Stimulated activated effector memory CD8-positive, alpha-beta T cell treated with anti-CD3 and anti-CD28 coated beads, Interleukin-12 subunit alpha, Interleukin-12 subunit beta, amount 100 ng/mL, for 72 hours (primary cell): ENCODE data around the gene VPS41.
"Not testable (repeated sequence)": the region's sequence is repeated elsewhere in the genome, so short reads cannot be mapped to it uniquely, and the experiment has no call there.

Source experiments
- ATAC-seq: fragments of 150-1000 bp; cut with Tn5 transposase; 2 replicates; pipeline ENCODE4 v1.10.0; 2021
- DNase-seq, 2 donors: peaks; one replicate each; pipeline ENCODE4 v3.0.0; 2021 to 2022; ENCODE audit warnings: low spot score in 2 of 2
- H3K27ac Mint-ChIP-seq: one replicate; pipeline ENCODE4 v1.8.0; 2022; ENCODE audit warnings: mild to moderate bottlenecking, mixed read lengths
- H3K36me3 Mint-ChIP-seq: one replicate; pipeline ENCODE4 v1.8.0; 2022; ENCODE audit warnings: mild to moderate bottlenecking, mixed read lengths
- H3K4me1 Mint-ChIP-seq: one replicate; pipeline ENCODE4 v1.8.0; 2022; ENCODE audit warnings: mixed read lengths
- H3K4me3 Mint-ChIP-seq: one replicate; pipeline ENCODE4 v1.8.0; 2022; ENCODE audit warnings: mild to moderate bottlenecking, mixed read lengths
- H3K9me3 Mint-ChIP-seq: one replicate; pipeline ENCODE4 v1.8.0; 2022; ENCODE audit warnings: mixed read lengths

VPS41 gene

DNA sequence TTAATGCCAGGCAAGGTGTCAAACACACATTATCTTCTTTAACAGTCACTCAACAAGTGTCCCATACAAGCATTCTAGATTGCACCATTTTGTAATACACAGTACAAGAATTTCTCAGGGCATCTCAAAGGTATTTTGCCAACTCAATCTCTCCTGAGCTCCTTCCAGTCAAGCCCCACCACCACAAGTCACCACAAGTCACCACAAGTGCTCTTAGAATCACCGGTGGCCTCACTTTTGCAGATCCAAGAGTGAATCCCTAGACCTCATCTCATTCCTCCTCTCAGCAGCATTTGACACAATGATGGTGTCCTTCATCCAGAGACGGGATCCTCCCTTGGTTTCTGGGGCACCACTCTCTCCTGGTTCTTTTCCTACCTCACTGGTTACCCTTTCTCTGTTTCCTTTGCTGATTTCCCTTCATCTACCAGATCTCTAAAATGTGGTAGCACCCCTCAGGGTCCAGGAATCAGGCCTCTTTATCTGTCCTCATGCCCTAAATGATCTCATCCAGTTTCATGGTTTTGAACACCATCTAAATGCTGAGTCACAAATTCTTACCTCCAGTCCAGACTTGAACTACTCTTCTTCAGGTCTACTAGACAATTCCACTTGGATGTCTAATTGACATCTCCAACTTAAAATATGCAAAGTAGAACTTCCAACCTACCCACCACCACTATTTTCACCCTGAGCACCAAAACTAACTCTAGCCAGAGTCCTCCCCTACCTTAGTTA is 26.9 kb downstream of the VPS41 start:
- H3K36me3 Mint-ChIP-seq = no peaks in the 10 kb centered on the region
- DNase-seq (peak in 1 of 2 donors; percentile 55), ATAC-seq (peak; percentile 62)
- no peak overlapping the region for H3K4me3 Mint-ChIP-seq
- peaks cover under 1% of the 10 kb centered on the region for H3K9me3 Mint-ChIP-seq
- peaks cover 45% of the 10 kb centered on the region for H3K4me1 Mint-ChIP-seq
- no peak overlapping the region for H3K27ac Mint-ChIP-seq

- Mint-ChIP-seq H3K4me1 (peaks cover 43% of the 10 kb centered on the region), H3K27ac (no peak overlapping the region), H3K4me3 (no peak overlapping the region), H3K36me3 (no peaks in the 10 kb centered on the region), H3K9me3 (no peaks in the 10 kb centered on the region)
- no peak for DNase-seq
- ATAC-seq = no peak
These were observed 28.0 kb downstream of the VPS41 start for GRCh38 chr7:38881015-38881414.

DNA sequence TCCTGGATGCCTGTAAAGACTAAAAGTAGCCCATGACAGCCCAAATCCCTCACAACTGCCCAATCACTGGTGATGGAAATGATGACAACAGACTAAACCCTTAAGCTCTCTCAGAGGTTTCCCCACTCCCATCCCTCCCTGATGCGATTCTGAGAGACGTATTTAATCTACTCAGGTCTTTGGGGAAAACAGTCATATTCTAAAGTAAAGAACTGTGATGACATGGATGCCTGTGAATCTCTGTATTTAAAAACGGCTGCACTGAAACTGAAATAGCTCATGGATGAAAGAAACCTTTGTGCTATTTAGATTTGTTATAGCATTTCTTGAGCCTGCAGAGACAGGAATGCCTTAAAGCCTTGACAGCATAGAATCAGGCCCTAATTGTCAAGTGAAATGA is 28.5 kb downstream of the VPS41 start:
- no peak for DNase-seq
- Mint-ChIP-seq H3K4me1 (peaks cover 43% of the 10 kb centered on the region), H3K27ac (no peak overlapping the region), H3K4me3 (no peak overlapping the region), H3K9me3 (no peaks in the 10 kb centered on the region), H3K36me3 (no peaks in the 10 kb centered on the region)
- ATAC-seq = no peak

DNA sequence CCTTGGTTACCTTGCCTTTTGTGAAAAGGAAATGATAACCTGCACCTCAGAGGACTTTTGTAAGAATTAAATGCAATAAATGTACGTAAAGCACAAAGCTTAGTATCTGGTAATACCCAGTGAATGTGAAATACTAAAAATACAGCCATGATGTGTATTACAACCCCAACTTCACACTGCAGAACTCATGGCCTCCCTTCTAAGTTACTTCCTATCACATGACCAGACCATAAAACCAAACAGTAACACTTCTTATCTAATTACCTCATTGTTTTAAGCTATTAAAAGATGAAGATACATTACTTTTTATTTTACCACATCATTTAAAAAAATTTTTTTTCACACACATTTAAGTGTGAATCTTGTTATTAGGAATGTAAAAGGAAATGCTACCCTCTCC is 29.0 kb downstream of the VPS41 start:
- Mint-ChIP-seq H3K4me1 (peaks cover 43% of the 10 kb centered on the region), H3K4me3 (no peak overlapping the region), H3K36me3 (no peaks in the 10 kb centered on the region), H3K27ac (no peak overlapping the region), H3K9me3 (no peaks in the 10 kb centered on the region)
- DNase-seq (no peak), ATAC-seq (no peak)

DNA sequence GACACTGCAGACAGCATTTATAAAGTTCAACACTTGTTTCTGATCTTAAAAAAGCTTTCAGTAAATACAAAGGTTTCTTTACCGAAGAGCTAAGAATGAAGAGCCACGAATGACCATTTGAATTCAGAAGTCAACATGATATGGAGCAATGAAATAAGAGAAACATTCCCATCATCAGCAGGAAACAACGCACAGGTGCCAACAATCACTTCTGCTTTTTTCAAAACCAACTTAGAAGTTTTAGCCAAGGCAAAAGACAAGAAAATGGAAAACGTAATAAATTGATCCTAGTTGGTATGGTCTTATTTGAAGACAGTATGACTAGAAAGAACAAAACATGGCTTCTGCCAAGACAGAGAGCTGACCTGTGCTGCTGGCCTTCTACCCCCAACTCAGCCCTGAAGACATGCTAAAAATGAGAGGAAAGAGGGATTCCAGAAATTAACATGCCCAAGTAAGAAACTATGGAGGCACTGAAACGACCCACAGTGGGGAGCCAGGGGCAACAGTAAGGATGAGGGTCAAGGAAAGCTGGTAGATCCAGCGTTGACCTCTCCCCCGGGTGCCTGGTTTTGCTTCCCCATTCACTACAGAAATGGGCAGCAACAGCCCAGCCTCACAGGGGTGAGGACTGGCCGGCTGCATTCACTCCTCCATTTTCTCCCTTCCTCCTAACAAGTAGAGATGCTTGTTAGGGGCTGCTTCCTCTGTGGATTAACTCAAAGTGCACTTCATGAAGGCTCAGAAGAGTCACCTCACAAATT is 30.1 kb downstream of the VPS41 start:
- Mint-ChIP-seq H3K9me3 (no peaks in the 10 kb centered on the region), H3K4me3 (no peak overlapping the region), H3K36me3 (no peaks in the 10 kb centered on the region), H3K27ac (no peak overlapping the region), H3K4me1 (peaks cover 36% of the 10 kb centered on the region)
- DNase-seq (no peak), ATAC-seq (no peak)

- H3K4me1 Mint-ChIP-seq = peaks cover 15% of the 10 kb centered on the region
- DNase-seq = no peak
- peaks cover 11% of the 10 kb centered on the region for H3K36me3 Mint-ChIP-seq
- no peaks in the 10 kb centered on the region for H3K9me3 Mint-ChIP-seq
- no peak for ATAC-seq
- H3K4me3 Mint-ChIP-seq = no peak overlapping the region
- no peak overlapping the region for H3K27ac Mint-ChIP-seq
These were observed 35.6 kb downstream of the VPS41 start for GRCh38 chr7:38873433-38873832.

DNA sequence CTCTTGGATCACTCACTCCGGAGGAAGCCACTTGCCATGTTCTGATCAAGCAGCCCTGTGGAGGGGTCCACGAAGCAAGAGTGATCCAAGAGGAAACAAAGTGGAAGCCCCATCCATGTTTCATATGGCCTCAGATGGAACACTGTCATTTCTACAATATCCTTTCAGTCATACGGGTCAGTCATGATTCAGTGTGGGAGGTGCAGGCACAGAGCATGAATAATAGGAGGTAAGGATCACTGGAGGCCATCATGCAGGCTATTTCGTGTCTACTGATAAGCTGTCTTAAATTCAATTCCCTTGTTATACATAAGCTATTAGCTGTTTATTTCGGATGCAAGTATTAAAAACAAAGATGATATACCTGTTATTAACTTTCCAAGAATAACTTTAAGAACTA is 36.8 kb downstream of the VPS41 start:
- no peak overlapping the region for H3K27ac Mint-ChIP-seq
- peaks cover 8% of the 10 kb centered on the region for H3K4me1 Mint-ChIP-seq
- no peak for DNase-seq
- H3K36me3 Mint-ChIP-seq = peaks cover 12% of the 10 kb centered on the region
- no peak overlapping the region for H3K4me3 Mint-ChIP-seq
- ATAC-seq = no peak
- H3K9me3 Mint-ChIP-seq = no peaks in the 10 kb centered on the region

DNA sequence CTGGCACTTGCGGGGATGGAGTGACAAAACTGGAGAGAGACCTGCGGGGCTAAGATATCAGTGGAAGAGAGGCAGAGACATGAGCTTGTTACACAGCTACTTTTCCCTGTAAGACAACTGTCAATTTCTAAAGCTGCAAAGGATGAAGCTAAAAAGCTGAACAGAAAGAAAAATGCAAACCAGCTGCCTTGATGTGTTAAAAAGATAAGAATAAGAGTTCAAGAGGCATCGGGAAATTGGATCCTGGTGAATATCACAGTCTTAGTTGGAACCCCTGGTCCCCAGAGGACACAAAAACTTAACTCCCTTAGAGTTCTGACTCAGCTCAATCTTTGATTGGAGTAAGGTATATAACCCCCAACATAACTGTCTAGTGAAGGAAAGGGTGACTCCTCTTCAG is 38.8 kb downstream of the VPS41 start:
- ATAC-seq (no peak), DNase-seq (no peak)
- peaks cover 8% of the 10 kb centered on the region for H3K4me1 Mint-ChIP-seq
- no peak overlapping the region for H3K4me3 Mint-ChIP-seq
- no peak overlapping the region for H3K27ac Mint-ChIP-seq
- no peaks in the 10 kb centered on the region for H3K9me3 Mint-ChIP-seq
- H3K36me3 Mint-ChIP-seq = peaks cover 12% of the 10 kb centered on the region

GRCh38 chr7:38863601-38864291 is 45.2 kb downstream of the VPS41 start:
- Mint-ChIP-seq H3K4me3 (no peak overlapping the region), H3K27ac (no peak overlapping the region), H3K9me3 (no peaks in the 10 kb centered on the region), H3K36me3 (peaks cover 16% of the 10 kb centered on the region), H3K4me1 (no peaks in the 10 kb centered on the region)
- no peak for DNase-seq
- no peak for ATAC-seq

GRCh38 chr7:38862666-38863065 is 46.3 kb downstream of the VPS41 start:
- ATAC-seq = no peak
- no peak for DNase-seq
- Mint-ChIP-seq H3K9me3 (no peaks in the 10 kb centered on the region), H3K4me3 (no peak overlapping the region), H3K27ac (no peak overlapping the region), H3K36me3 (peaks cover 12% of the 10 kb centered on the region), H3K4me1 (no peaks in the 10 kb centered on the region)

- DNase-seq = no peak
- no peak for ATAC-seq
- Mint-ChIP-seq H3K27ac (no peak overlapping the region), H3K9me3 (no peaks in the 10 kb centered on the region), H3K4me3 (no peak overlapping the region), H3K36me3 (peaks cover 12% of the 10 kb centered on the region), H3K4me1 (peaks cover 20% of the 10 kb centered on the region)
These were observed 50.6 kb downstream of the VPS41 start for GRCh38 chr7:38858259-38858884.

- H3K36me3 Mint-ChIP-seq = no peaks in the 10 kb centered on the region
- H3K4me3 Mint-ChIP-seq = no peak overlapping the region
- H3K9me3 Mint-ChIP-seq = no peaks in the 10 kb centered on the region
- H3K4me1 Mint-ChIP-seq = peaks cover 20% of the 10 kb centered on the region
- ATAC-seq = no peak
- DNase-seq = no peak
- peak overlapping the region; percentile 7 for H3K27ac Mint-ChIP-seq
These were observed 53.1 kb downstream of the VPS41 start for GRCh38 chr7:38855867-38856266.

DNA sequence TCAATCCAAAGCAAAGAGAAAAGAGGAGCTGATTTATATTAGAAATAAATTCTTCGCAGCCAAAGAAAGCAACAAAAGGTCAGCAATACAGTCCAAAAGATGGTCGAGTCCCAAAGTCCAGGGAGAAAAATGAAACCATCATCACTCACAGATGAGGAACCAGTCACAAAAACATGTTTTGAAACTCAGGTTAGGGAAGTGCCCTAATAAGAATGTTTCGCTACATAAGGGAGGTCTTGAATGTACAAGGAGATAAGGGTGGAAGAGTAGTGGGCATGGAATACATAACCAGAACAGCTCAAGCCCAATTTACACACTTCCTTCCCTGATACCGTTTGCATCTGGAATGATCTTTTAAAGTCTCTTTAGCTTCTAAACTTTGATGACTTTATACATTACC is 53.6 kb downstream of the VPS41 start:
- Mint-ChIP-seq H3K9me3 (no peaks in the 10 kb centered on the region), H3K4me1 (peaks cover 20% of the 10 kb centered on the region), H3K4me3 (no peak overlapping the region), H3K36me3 (no peaks in the 10 kb centered on the region), H3K27ac (no peak overlapping the region)
- DNase-seq (no peak), ATAC-seq (no peak)

GRCh38 chr7:38854947-38855346 is 54.0 kb downstream of the VPS41 start:
- H3K27ac Mint-ChIP-seq, H3K36me3 Mint-ChIP-seq, DNase-seq, ATAC-seq, H3K4me3 Mint-ChIP-seq, H3K9me3 Mint-ChIP-seq: not testable (repeated sequence)
- peaks cover 20% of the 10 kb centered on the region for H3K4me1 Mint-ChIP-seq

- peaks cover 20% of the 10 kb centered on the region for H3K4me1 Mint-ChIP-seq
- H3K9me3 Mint-ChIP-seq = no peaks in the 10 kb centered on the region
- H3K36me3 Mint-ChIP-seq = no peaks in the 10 kb centered on the region
- no peak overlapping the region for H3K4me3 Mint-ChIP-seq
- no peak overlapping the region for H3K27ac Mint-ChIP-seq
- DNase-seq (no peak), ATAC-seq (no peak)
These were observed 57.7 kb downstream of the VPS41 start for GRCh38 chr7:38851321-38851720.
